GM19467 (cell line): ENCODE results near the gene CNTNAP2.

Source experiments
- ATAC-seq: cut with Tn5 transposase; IDR thresholded peaks from one replicate; pipeline ENCODE4 v1.9.1; 2021; ENCODE audit warnings: mild to moderate bottlenecking, moderate library complexity; ENCODE audit not compliant: unreplicated experiment

The CNTNAP2 gene

DNA sequence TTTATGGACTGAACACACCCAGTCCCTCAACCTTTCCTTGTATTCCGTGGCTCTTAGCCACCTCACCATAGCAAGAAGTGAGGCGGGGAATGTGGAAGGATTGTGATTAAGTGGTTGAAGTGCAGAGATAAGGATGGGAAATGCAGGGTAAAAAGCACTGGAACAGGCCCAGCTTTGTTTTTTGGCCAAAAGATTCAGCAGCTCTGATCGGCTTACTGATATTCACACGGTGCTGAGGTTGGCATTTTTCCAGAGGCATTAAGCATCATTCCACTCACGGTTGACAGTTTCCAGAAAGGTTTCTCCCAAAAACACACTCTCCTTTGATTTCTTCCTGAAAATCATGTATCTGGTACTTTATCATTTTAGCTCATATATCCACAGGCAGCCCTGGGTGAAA, 544.2 kb downstream of the CNTNAP2 start:
- ATAC-seq, result no peak

DNA sequence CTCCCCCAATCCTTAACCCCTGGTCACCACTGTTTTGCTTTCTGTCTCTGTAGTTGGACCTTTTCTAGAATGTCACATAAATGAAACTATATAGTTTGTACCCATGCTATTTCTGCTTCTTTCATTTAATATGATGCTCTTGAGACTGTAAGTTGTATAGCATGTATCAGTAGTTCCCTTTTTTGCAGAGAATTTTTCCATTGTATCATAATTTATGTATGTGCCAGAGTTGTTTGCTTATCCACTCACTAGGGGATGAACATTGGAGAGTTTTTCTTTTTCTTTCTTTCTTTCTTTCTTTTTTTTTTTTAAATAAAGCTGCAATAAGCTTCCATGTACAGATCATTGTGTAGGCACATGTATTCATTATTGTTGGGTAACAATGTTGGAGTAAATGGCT, 544.8 kb downstream of the CNTNAP2 start:
- ATAC-seq, result no peak

DNA sequence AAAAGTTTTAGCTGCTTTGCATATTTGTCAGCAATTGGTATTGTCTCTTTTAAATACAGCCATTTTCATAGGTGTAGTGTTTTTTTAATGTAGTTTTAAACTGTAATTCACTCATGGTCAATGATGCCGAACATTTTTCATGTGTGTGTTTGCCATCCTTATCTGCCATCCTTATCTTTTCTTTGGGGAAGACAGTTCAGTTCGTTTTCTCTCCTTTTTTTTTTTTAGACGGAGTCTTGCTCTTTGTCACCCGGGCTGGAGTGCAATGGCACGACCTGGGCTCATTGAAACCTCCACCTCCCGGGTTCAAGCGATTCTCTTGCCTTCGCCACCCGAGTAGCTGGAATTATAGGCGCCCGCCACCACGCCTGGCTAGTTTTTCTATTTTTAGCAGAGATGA, 545.3 kb downstream of the CNTNAP2 start:
- no peak for ATAC-seq

- ATAC-seq, result no peak
Measured at GRCh38 chr7:146665023-146665422, 548.4 kb downstream of the CNTNAP2 start.

GRCh38 chr7:146670532-146670931, 553.9 kb downstream of the CNTNAP2 start:
- no peak for ATAC-seq

DNA sequence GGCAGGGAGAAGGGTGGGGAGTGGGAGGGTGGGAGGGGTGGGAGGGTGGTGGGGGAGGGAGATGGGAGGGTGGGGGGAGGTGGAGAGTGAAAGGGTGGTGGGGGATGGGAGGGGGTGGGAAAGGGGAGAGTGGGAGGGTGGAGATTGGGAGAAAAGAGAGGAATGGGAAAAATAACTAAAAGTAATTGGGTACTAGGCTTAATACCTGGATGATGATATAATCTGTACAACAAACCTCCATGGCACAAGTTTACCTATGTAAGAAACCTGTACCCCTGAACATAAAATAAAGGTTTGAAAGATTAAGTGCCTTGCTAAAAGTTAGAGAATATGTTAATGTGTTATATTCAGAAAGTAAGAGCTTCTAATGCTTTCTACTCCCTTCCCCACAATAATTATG, 564.9 kb downstream of the CNTNAP2 start:
- ATAC-seq, result no peak

GRCh38 chr7:146683439-146683838, 566.8 kb downstream of the CNTNAP2 start:
- ATAC-seq, result no peak

DNA sequence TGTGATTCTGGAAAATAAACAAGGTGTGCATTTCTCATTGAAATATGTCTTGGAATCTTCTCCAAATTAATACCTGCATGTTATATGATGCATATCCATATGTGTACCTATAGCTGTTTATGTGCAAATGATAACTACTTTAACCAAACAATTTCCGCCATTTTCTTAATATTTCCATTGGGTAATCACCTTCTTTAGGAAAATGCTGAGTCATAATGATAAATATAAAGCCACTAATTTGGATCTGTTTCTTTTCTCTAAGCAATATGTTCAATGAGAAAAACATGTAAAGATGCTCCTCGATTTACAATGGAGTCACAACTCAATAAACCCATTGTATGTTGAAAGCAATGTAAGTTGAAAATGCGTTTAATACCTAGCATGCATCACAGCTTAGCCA, 574.4 kb downstream of the CNTNAP2 start:
- no peak for ATAC-seq

DNA sequence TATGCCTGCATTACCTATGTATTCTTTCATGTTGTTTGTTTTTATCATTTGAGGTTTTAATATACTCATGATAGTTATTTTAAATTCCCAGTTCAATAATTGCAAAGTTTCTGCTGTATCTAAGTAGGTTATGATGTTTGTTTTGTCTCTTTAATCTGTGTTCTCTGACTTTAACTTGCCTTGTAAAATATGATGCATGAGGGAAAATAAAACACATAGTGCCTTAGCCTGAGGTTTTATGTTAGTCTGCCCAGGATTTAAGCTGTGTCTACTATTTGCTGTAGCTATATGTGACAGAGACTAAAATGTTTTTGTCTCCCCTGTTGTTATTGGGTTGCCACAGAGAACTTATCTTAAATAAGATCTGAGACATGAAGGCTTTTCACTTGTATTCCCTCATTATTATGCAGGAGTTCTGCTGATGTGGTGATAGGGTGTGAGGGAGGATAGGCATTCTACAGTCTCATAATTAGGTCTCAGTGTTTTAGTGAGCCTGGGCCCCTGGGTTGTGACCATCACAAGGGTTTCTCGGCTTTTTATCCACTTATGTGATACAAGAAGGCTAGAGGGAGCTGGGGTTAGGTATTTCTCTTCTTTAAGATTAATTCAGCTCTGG, 582.5 kb downstream of the CNTNAP2 start:
- no peak for ATAC-seq

DNA sequence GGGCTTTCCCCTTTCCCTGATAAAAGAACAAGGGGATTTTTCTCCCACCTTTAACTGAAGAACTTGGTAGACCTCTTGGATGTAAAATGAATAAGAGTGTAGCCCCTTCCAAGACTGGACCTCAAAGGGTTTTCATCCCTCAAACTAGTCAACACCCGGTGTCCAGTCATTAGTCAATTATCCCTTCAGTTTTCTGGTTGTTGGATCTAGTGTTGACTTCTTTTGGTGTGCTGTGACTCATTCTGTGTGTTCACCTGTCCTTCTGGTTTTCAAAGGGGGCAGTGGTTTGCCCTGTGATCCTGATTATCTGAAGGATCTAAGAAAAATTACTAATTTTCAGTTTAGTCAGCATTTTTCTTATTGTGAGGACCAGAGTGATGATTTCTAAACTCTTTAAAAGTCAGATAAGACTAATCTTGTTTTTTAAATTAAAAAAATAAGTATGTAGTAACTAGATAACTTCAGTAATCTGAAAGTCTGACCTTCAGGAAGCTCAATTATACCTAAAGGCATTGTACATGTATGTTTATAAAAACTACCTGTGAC, 583.5 kb downstream of the CNTNAP2 start:
- ATAC-seq, result no peak

DNA sequence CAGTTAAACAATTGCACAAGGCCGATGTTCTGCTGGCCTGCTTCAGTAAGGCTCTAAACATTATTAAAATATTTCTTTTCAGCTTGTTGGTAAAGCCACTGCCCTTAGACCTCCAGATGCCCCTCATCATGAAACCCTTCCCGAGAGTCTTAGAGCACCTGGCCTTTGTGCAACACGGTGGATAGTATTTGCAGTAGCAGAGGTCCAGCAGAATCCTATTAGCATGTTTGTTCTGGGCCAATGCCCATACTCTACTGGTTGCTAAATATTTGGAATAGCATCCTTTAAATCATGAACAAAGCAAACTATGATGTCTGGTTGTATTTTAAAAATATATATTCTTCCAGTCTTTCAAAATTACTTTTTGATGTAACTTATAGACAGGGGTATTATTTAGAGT, 584.6 kb downstream of the CNTNAP2 start:
- no peak for ATAC-seq

DNA sequence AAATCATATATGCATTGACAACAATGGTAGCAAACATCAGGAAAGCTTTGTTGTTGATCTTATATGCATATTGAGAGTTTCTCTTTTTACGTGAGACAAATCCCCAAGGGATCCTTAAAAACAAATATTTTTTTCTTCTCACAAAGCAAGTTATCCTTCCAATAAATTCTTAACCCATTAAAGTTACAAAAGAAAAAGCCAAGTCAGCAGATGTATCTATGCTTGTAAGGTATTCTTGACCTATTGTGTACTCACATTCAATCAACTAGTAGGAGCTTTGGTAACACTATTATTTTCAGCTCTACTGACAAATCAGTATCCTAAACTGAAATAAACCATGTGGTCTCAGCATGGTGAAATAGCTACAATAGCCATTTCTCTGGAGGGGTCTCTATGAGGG, 586.3 kb downstream of the CNTNAP2 start:
- ATAC-seq, result no peak

- ATAC-seq, result no peak
Measured at GRCh38 chr7:146709451-146710027, 592.9 kb downstream of the CNTNAP2 start.

DNA sequence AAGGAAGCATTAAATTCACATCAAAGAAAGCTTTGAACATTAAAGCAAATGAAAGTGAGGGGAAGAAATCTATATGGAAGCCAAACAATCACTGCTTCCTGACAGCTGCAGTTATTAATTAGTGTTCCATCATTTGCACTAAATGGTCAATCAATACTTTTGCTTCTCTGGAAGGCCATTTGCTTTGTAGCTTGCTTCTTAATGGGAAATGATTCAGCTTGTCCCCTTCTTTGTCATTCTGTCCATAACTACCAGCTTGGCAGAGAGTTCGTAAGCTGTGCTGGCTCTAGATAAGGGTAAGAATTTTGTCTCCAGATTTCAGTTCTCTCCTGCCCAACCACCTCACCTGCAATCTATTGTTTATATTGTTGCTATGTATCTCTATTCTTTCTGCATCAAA, 596.6 kb downstream of the CNTNAP2 start:
- ATAC-seq, result no peak

DNA sequence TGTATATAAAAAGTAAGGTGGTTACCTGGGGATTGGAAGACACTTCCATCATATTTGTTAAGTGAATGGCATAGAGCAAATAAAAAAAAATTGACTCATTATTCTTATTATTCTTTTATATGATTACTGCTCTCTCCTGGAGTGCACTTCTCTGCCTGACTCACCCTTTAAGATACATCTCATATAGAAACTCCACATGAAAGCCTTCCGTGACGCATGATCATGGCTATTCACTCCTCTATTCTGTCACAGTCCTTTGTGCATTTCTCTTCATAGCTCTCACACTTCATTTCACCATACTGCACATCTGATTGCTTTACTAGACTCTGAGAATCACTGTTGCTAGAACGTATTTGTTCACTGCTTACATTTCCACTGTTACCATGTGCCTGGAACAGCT, 597.3 kb downstream of the CNTNAP2 start:
- ATAC-seq, result no peak

DNA sequence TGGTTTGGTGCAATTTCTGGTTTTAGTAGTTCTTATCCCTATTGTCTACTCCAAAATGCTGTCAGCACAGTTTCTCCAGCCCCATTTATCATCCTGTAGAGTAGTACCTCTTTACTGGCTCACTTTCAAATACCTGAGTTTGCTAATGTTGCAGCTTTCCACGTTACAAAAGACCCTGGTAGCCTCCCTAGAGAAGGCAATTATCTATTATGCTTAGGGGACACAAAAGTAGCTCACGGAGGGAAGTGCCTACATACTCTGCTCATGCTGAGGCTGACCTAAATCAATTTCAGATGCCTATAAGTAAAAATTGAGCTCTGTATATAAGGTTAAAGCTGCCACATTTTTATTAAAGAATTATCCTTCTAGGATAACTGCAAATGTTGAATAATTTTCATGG, 603.6 kb downstream of the CNTNAP2 start:
- ATAC-seq, result no peak

GRCh38 chr7:146722986-146723385, 606.4 kb downstream of the CNTNAP2 start:
- no peak for ATAC-seq

- no peak for ATAC-seq
Measured at GRCh38 chr7:146725520-146725919, 608.9 kb downstream of the CNTNAP2 start.

- no peak for ATAC-seq
Measured at GRCh38 chr7:146728141-146728540, 611.5 kb downstream of the CNTNAP2 start.

- no peak for ATAC-seq
Measured at GRCh38 chr7:146728611-146729010, 612.0 kb downstream of the CNTNAP2 start.

GRCh38 chr7:146731185-146731584, 614.6 kb downstream of the CNTNAP2 start:
- no peak for ATAC-seq

DNA sequence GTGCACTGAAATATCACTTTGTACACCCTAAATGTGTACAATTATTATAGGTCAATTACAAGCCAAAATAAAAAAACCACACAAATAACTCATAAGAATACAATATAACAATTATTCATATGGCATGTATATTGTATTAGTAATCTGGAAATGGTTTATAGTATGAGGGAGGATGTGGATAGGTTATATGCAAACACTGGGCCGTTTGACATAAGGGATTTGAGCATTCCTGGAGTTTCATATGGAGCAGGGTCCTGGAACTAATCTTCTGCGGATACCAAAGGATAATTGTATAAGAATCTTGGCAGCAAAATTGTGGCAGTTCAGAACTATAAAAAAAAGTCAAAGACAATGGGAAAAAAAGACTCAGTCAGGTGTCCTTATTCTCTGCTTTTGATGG, 619.4 kb downstream of the CNTNAP2 start:
- no peak for ATAC-seq
